Peyer's patch (tissue), 4 donors: ENCODE data around the gene CUL7.

Source experiments
- POLR2A ChIP-seq, 2 donors: fragments of 450-650 bp; IDR thresholded peaks; one replicate each; pipeline ENCODE4 v1.5.1; 2017; ENCODE audit warnings: antibody characterized with exemption in 2 of 2, mild to moderate bottlenecking in 2 of 2, moderate library complexity in 2 of 2
- TF ChIP-seq, protein P1 (sequence below), 6 experiments: fragments of 450-650 bp in 4 of 6; fragments of 200-600 bp in 2 of 6; sonication (generic) in 1 of 6; IDR thresholded peaks; one replicate each; pipeline ENCODE4 v1.5.1; 2017 to 2019; ENCODE audit warnings: antibody characterized with exemption in 6 of 6, mild to moderate bottlenecking in 3 of 6, moderate library complexity in 1 of 6

DNA sequence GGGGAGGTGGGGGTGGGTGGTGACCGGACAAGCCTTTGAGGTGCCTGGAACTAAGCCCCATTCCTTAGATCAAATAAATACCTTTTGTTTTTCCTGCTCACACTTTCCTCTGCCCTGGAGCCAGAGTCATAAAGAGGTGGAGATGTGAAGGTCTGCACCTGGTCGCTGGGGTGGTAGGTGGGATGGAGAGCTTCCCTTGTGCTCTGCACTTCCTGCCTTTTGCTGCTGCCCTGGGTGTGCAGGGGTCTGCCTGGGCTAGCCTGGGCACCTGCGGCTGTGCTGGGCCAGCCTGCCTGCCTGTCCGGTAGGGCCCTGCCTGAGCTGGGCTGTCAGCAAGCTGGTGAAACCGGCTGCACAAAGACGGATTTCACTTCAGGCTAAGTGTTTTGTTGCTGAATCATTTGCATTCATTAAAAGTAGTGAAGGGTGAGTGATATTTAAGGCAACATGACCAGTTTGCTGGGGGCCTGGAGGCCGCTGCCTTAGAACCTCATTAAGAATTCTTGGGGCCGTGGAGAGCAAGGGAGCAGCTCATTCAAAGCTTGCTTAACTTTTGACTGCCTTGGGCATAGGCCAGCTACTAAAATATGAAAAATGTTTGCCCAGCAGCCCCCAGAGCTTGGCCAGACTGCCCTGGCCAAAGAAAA, 42.9 kb upstream of the CUL7 start:
- TF ChIP-seq, protein P1, sequence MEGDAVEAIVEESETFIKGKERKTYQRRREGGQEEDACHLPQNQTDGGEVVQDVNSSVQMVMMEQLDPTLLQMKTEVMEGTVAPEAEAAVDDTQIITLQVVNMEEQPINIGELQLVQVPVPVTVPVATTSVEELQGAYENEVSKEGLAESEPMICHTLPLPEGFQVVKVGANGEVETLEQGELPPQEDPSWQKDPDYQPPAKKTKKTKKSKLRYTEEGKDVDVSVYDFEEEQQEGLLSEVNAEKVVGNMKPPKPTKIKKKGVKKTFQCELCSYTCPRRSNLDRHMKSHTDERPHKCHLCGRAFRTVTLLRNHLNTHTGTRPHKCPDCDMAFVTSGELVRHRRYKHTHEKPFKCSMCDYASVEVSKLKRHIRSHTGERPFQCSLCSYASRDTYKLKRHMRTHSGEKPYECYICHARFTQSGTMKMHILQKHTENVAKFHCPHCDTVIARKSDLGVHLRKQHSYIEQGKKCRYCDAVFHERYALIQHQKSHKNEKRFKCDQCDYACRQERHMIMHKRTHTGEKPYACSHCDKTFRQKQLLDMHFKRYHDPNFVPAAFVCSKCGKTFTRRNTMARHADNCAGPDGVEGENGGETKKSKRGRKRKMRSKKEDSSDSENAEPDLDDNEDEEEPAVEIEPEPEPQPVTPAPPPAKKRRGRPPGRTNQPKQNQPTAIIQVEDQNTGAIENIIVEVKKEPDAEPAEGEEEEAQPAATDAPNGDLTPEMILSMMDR (IDR thresholded peaks at IDR 0.05) = no peak
- TF ChIP-seq POLR2A (IDR thresholded peaks at IDR 0.05) = no peak
